GM12878 (cell line): ENCODE measurements around the gene RAD23B.

Experiments used
- ATF2 ChIP-seq: IDR thresholded peaks from 2 replicates; pipeline ENCODE4 v1.6.1; 2012; ENCODE audit warnings: low read length, inconsistent platforms
- EED ChIP-seq: sonication (generic); IDR thresholded peaks from 2 replicates; pipeline ENCODE4 v1.6.1; 2016; ENCODE audit warnings: antibody characterized with exemption, low read depth
- KAT2A ChIP-seq: conservative IDR thresholded peaks from 2 replicates; pipeline ENCODE4 v1.6.1; 2011; ENCODE audit warnings: low read depth, low read length; ENCODE audit not compliant: control insufficient read depth
- MEF2B ChIP-seq: fragments of 450-650 bp; IDR thresholded peaks from 2 replicates; pipeline ENCODE4 v1.6.1; 2018; ENCODE audit warnings: mild to moderate bottlenecking, moderate library complexity; ENCODE audit not compliant: partially characterized antibody, poor library complexity, severe bottlenecking
- MXI1 ChIP-seq: fragments of 150-350 bp; IDR thresholded peaks from 2 replicates; pipeline ENCODE4 v1.6.1; 2011; ENCODE audit warnings: low read depth, mild to moderate bottlenecking, inconsistent platforms, low read length, improper control_type of control experiment
- POLR2A ChIP-seq: IDR thresholded peaks from 2 replicates; pipeline ENCODE4 v1.6.1; 2011; ENCODE audit warnings: low read depth, mild to moderate bottlenecking, low read length
- POLR2AphosphoS5 ChIP-seq: IDR thresholded peaks from 2 replicates; pipeline ENCODE4 v1.6.1; 2011; ENCODE audit warnings: mild to moderate bottlenecking, low read length, inconsistent platforms
- SMC3 ChIP-seq: IDR thresholded peaks from 2 replicates; pipeline ENCODE4 v1.6.1; 2011; ENCODE audit warnings: low read length, improper control_type of control experiment, borderline replicate concordance
- ZZZ3 ChIP-seq: IDR thresholded peaks from 2 replicates; pipeline ENCODE4 v1.6.1; 2011; ENCODE audit warnings: low read depth; ENCODE audit not compliant: control insufficient read depth, insufficient read length
- TF ChIP-seq, protein P1 (sequence below), 3 experiments: IDR thresholded peaks in 2 of 3; conservative IDR thresholded peaks in 1 of 3; 2 replicates each; pipeline ENCODE4 v1.5.1; 2011; ENCODE audit warnings: low read depth in 3 of 3, low read length in 3 of 3, mild to moderate bottlenecking in 3 of 3, control low read depth in 2 of 3, moderate library complexity in 2 of 3, inconsistent platforms in 1 of 3, mixed read lengths in 1 of 3; ENCODE audit not compliant: control insufficient read depth in 2 of 3, insufficient read depth in 1 of 3; ENCODE audit errors: extremely low read depth in 1 of 3
- TF ChIP-seq, protein P2 (sequence below): IDR thresholded peaks from 2 replicates; pipeline ENCODE4 v1.6.1; 2011; ENCODE audit warnings: mild to moderate bottlenecking, low read depth, low read length, moderate library complexity; ENCODE audit not compliant: insufficient replicate concordance

- TF ChIP-seq, protein P1, sequence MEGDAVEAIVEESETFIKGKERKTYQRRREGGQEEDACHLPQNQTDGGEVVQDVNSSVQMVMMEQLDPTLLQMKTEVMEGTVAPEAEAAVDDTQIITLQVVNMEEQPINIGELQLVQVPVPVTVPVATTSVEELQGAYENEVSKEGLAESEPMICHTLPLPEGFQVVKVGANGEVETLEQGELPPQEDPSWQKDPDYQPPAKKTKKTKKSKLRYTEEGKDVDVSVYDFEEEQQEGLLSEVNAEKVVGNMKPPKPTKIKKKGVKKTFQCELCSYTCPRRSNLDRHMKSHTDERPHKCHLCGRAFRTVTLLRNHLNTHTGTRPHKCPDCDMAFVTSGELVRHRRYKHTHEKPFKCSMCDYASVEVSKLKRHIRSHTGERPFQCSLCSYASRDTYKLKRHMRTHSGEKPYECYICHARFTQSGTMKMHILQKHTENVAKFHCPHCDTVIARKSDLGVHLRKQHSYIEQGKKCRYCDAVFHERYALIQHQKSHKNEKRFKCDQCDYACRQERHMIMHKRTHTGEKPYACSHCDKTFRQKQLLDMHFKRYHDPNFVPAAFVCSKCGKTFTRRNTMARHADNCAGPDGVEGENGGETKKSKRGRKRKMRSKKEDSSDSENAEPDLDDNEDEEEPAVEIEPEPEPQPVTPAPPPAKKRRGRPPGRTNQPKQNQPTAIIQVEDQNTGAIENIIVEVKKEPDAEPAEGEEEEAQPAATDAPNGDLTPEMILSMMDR (IDR thresholded peaks at IDR 0.05 in 2 of 3, conservative IDR thresholded peaks at IDR 0.05 in 1 of 3; ENCODE audit: control insufficient read depth in 2 of 3, extremely low read depth in 1 of 3, insufficient read depth in 1 of 3, low read depth in 3 of 3, low read length in 3 of 3) = no peak
- TF ChIP-seq, protein P2, sequence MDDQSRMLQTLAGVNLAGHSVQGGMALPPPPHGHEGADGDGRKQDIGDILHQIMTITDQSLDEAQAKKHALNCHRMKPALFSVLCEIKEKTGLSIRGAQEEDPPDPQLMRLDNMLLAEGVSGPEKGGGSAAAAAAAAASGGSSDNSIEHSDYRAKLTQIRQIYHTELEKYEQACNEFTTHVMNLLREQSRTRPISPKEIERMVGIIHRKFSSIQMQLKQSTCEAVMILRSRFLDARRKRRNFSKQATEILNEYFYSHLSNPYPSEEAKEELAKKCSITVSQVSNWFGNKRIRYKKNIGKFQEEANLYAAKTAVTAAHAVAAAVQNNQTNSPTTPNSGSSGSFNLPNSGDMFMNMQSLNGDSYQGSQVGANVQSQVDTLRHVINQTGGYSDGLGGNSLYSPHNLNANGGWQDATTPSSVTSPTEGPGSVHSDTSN = no peak
- TF ChIP-seq KAT2A = no peak
- no peak for TF ChIP-seq MEF2B
- TF ChIP-seq POLR2AphosphoS5 = peak; percentile 52; the same call in 1 of the 2 replicates
- no peak for TF ChIP-seq EED
- no peak for TF ChIP-seq ZZZ3
- no peak; the same call in 1 of the 2 replicates for TF ChIP-seq POLR2A
- TF ChIP-seq ATF2 = no peak
- peak; percentile 81 for TF ChIP-seq MXI1
- TF ChIP-seq SMC3 = 0 out of 2 replicates have a peak, but pooled peaks have one; percentile 9
Observed at GRCh38 chr9:107283623-107284616, 841 bp downstream of the RAD23B start.
